Nephron progenitor cell (in vitro differentiated cells): ENCODE measurements around the gene SGSH.

Source experiments
- DNase-seq: peaks from one replicate; pipeline ENCODE4 v3.0.0; 2021
- H3K27ac Mint-ChIP-seq: 2 replicates; pipeline ENCODE4 v1.8.0; 2021; ENCODE audit warnings: mild to moderate bottlenecking, moderate library complexity, mixed read lengths
- H3K27me3 Mint-ChIP-seq: 2 replicates; pipeline ENCODE4 v1.8.0; 2021; ENCODE audit warnings: mild to moderate bottlenecking, low read depth, mixed read lengths; ENCODE audit not compliant: poor library complexity
- H3K36me3 Mint-ChIP-seq: 2 replicates; pipeline ENCODE4 v1.8.0; 2021; ENCODE audit warnings: low read depth, mixed read lengths
- H3K4me1 Mint-ChIP-seq: 2 replicates; pipeline ENCODE4 v1.8.0; 2021; ENCODE audit warnings: mixed read lengths
- H3K4me3 Mint-ChIP-seq: 2 replicates; pipeline ENCODE4 v1.8.0; 2021; ENCODE audit warnings: mild to moderate bottlenecking, moderate library complexity, mixed read lengths
- H3K9me3 Mint-ChIP-seq: 2 replicates; pipeline ENCODE4 v1.8.0; 2021; ENCODE audit warnings: mild to moderate bottlenecking, moderate library complexity, mixed read lengths
- TF ChIP-seq, protein P1 (sequence below): fragments of 200-600 bp; sonication (generic); IDR thresholded peaks from 2 replicates; pipeline ENCODE4 v1.5.0; 2021; ENCODE audit warnings: antibody characterized with exemption

SGSH gene

GRCh38 chr17:80256034-80256350 is 35.9 kb upstream of the SGSH start:
- DNase-seq = no peak
- Mint-ChIP-seq H3K36me3 (no peaks in the 10 kb centered on the region), H3K27me3 (peaks cover 5% of the 10 kb centered on the region), H3K4me1 (peaks cover 38% of the 10 kb centered on the region), H3K27ac (no peak overlapping the region), H3K9me3 (no peaks in the 10 kb centered on the region), H3K4me3 (no peak overlapping the region)
- TF ChIP-seq, protein P1, sequence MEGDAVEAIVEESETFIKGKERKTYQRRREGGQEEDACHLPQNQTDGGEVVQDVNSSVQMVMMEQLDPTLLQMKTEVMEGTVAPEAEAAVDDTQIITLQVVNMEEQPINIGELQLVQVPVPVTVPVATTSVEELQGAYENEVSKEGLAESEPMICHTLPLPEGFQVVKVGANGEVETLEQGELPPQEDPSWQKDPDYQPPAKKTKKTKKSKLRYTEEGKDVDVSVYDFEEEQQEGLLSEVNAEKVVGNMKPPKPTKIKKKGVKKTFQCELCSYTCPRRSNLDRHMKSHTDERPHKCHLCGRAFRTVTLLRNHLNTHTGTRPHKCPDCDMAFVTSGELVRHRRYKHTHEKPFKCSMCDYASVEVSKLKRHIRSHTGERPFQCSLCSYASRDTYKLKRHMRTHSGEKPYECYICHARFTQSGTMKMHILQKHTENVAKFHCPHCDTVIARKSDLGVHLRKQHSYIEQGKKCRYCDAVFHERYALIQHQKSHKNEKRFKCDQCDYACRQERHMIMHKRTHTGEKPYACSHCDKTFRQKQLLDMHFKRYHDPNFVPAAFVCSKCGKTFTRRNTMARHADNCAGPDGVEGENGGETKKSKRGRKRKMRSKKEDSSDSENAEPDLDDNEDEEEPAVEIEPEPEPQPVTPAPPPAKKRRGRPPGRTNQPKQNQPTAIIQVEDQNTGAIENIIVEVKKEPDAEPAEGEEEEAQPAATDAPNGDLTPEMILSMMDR = no peak

- peaks cover 5% of the 10 kb centered on the region for H3K27me3 Mint-ChIP-seq
- peak overlapping the region; percentile 26 for H3K27ac Mint-ChIP-seq
- TF ChIP-seq, protein P1 = no peak
- no peaks in the 10 kb centered on the region for H3K9me3 Mint-ChIP-seq
- no peak overlapping the region for H3K4me3 Mint-ChIP-seq
- peaks cover 35% of the 10 kb centered on the region for H3K4me1 Mint-ChIP-seq
- DNase-seq = no peak
- no peaks in the 10 kb centered on the region for H3K36me3 Mint-ChIP-seq
These were observed 34.5 kb upstream of the SGSH start for GRCh38 chr17:80254396-80255251.

DNA sequence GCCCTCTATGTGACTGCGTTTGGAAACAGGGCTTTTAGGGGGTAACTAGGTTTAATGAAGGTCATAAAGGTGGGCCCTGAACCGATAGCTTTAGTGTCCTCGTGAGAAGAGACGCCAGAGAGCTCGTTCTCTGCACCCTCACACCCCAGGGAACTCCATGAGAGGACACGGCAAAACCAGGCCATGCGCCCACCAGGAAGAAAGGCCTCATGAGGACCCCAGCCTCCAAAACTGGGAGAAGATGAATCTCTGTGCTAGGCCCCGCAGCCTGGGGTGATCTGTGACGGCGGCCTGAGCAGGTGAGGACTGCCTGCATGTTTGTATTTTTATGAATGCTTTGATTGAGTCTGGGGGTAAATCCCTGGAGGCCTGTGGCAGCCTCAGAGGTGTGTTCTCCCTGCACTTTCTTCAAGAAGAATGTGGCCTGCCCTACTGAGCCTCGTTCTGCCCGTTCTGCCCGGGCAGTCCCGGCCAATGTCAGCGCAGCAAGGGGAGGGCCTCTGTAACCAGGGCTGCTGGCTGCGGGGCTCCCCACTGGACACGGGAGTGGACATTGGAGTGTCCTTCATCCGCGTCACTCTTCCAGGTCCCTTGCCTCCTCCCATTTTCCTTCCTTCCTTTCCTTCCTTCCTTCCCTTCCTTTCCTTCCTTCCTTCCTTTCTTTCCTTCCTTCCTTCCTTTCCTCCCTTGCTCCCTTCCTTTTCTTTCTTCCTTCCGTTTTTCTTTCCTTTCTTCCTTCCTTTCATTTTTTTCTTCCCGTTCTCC is 33.7 kb upstream of the SGSH start:
- H3K4me1 Mint-ChIP-seq = peaks cover 32% of the 10 kb centered on the region
- TF ChIP-seq, protein P1 = no peak
- peak overlapping the region; percentile 70 for H3K27ac Mint-ChIP-seq
- H3K27me3 Mint-ChIP-seq = peaks cover 2% of the 10 kb centered on the region
- no peaks in the 10 kb centered on the region for H3K9me3 Mint-ChIP-seq
- H3K36me3 Mint-ChIP-seq = no peaks in the 10 kb centered on the region
- H3K4me3 Mint-ChIP-seq = no peak overlapping the region
- no peak for DNase-seq

GRCh38 chr17:80252871-80253270 is 32.7 kb upstream of the SGSH start:
- Mint-ChIP-seq H3K27ac (no peak overlapping the region), H3K36me3 (no peaks in the 10 kb centered on the region), H3K4me3 (no peak overlapping the region), H3K9me3 (no peaks in the 10 kb centered on the region), H3K27me3 (no peaks in the 10 kb centered on the region), H3K4me1 (peaks cover 22% of the 10 kb centered on the region)
- DNase-seq = peak; percentile 67
- TF ChIP-seq, protein P1 = peak; percentile 40

- Mint-ChIP-seq H3K4me3 (no peak overlapping the region), H3K9me3 (no peaks in the 10 kb centered on the region), H3K27me3 (no peaks in the 10 kb centered on the region), H3K4me1 (peaks cover 15% of the 10 kb centered on the region), H3K36me3 (no peaks in the 10 kb centered on the region), H3K27ac (no peak overlapping the region)
- TF ChIP-seq, protein P1 = no peak
- no peak for DNase-seq
These were observed 31.8 kb upstream of the SGSH start for GRCh38 chr17:80251966-80252365.
